HG03060 (cell line): ENCODE data around the gene SLC35D1.
A peak's percentile ranks its signal among the peaks of the same experiment; 100 is the strongest.
"Not testable (repeated sequence)": the region's sequence is repeated elsewhere in the genome, so short reads cannot be mapped to it uniquely, and the experiment has no call there.

Experiments
- ATAC-seq: cut with Tn5 transposase; IDR thresholded peaks from one replicate; pipeline ENCODE4 v1.9.1; 2021; ENCODE audit warnings: low read depth, moderate number of reproducible peaks; ENCODE audit not compliant: unreplicated experiment

Gene SLC35D1

GRCh38 chr1:67053785-67054772, at the start of gene SLC35D1:
TSS of gene SLC35D1 (minus strand) at chr1:67054148. CDS start at chr1:67054013, 135 bp downstream.
- peak; percentile 47 for ATAC-seq

- no peak for ATAC-seq
Measured at GRCh38 chr1:67103548-67103947, 49.6 kb upstream of the SLC35D1 start.

DNA sequence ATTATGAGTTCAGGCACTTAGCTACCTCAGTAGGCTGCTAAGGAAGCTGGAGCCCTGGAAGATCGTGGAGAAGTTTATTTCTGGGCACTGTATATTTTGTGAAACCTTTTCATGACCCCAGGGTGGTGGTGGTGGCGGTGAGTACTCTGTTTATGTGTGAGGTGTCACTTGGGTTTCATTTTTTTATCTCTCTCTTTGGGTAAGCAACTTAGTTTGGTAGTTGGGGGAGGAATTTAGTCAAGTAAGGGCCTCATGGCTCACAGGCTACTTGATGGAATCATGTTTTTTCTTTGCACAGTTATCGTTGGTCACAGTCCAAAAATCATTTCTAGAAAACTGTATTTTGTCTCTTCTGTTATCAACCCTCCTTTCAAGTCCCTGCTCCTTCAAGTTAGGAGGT, 46.9 kb upstream of the SLC35D1 start:
- ATAC-seq: no peak

DNA sequence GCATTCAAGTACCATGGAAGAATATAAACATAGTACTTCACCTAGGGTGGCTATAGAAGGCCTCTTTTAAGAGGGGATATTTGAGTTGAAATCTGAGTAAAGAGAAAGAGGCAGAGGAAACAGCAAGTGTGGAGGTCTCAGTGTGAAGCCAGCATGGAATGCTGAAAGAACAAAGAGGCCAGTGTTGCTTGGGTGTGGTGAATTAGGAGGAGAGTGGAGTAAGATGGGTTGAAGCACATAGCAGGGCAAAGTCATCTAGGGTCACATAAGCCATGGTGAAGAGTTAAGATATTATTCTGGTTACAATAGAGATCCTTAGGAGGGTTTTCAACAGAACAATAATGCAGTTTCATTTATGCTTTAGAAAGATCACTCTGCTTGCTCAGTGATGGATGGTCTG, 43.4 kb upstream of the SLC35D1 start:
- no peak for ATAC-seq

GRCh38 chr1:67094191-67094590, 40.2 kb upstream of the SLC35D1 start:
- no peak for ATAC-seq

DNA sequence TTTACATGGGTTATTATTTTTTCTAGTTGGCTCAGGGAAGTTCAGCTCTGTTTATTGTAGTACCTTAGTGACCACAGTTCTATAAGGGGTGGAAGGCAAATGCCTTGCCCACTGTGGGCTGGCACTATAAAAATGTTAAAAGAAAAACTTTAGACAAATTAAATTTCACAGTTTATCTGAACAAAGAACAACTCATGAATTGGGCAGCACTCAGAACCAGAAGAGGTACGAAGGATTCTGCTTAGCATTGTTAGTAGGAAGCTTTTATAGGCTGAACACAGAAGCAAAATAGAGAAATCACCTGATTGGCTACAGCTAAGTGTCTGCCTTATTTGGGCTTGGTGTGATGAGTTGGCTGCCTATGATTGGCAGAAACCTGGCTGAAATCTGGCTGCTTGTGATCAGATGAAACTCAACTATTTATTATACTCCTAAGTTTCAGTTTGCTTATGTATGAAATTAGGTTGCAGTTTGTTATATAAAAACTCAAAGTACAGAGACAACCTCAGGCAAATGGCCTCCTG, 35.8 kb upstream of the SLC35D1 start:
- ATAC-seq: no peak

- ATAC-seq: no peak
Measured at GRCh38 chr1:67088440-67088839, 34.5 kb upstream of the SLC35D1 start.

DNA sequence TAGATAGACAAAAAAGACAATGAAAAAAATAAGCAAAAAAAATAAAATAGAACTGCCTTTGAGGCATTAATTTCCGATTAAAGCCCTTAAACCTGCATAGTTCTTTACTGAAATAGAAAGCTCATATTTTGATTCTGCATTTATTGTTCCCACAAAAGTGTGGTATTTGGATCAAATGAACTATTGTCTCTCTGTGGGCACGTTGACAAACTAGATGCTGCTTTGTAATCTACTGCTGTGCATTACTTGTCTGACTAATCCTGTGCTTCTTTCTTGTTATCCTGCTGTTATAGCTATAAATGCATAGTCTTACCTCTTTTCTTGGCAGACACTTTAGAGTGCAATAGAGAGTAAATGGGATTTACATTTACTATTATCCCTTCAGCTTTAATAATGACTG, 31.4 kb upstream of the SLC35D1 start:
- no peak for ATAC-seq

- no peak for ATAC-seq
Measured at GRCh38 chr1:67084765-67085318, 30.9 kb upstream of the SLC35D1 start.

- no peak for ATAC-seq
Measured at GRCh38 chr1:67078291-67078690, 24.3 kb upstream of the SLC35D1 start.

GRCh38 chr1:67077593-67077992, 23.6 kb upstream of the SLC35D1 start:
- ATAC-seq: no peak

GRCh38 chr1:67072749-67073148, 18.8 kb upstream of the SLC35D1 start:
- no peak for ATAC-seq

DNA sequence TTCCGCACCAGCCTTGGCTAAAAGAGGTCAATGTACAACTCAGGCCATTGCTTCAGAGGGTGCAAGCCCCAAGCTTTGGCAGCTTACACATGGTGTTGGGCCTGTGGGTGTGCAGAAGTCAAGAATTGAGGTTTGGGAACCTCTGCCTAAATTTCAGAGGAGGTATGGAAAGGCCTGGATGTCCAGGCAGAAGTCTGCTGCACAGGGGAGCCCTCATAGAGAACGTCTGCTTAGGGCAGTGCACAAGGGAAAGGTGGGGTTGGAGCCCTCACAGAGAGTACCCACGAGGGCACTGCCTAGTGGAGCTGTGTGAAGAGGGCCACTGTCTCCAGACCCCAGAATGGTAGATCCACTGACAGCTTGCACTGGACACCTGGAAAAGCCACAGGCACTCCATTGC, 13.7 kb upstream of the SLC35D1 start:
- ATAC-seq: not testable (repeated sequence)

DNA sequence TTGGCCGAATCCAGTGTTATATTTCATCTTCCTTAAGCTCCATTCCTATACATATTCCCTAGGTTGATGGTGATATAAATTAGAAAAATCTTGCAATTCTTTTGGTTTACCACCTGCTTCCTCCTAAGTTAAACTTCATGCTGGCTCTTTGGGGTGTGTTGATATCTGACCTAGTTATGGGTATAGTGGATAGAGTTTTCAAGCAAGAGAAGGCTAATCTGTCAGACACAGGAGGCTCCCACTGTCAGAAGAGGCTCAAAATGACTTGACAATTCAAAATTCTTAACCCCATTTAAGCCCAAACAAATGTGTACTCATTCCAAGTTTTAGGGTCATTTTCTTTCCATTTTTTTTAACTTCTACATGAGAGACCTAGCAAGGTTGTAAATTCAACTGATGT, 8.5 kb upstream of the SLC35D1 start:
- ATAC-seq: no peak

- ATAC-seq: no peak
Measured at GRCh38 chr1:67061266-67061665, 7.3 kb upstream of the SLC35D1 start.

GRCh38 chr1:67060811-67061218, 6.9 kb upstream of the SLC35D1 start:
- no peak for ATAC-seq

DNA sequence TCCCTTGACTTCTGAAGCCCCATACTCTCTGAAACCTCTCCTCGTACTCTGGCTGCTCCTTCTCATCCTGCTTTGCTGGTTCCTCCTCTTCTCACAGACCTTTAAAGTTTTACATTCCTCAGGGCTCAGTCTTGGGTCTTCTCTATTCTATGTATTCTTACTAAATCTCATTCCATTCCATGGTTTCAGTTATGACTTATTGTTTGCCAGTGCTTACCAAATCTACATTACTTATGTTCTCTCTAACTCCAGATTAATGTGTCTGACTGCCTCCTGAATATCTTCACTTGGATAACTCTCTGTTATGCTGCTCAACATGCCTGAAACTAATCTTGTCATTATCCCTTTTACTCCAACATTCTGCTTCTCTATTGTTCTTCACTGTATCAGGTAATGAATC, 5.4 kb upstream of the SLC35D1 start:
- ATAC-seq: no peak

GRCh38 chr1:67058761-67059160, 4.8 kb upstream of the SLC35D1 start:
- no peak for ATAC-seq

- no peak for ATAC-seq
Measured at GRCh38 chr1:67058242-67058641, 4.3 kb upstream of the SLC35D1 start.

DNA sequence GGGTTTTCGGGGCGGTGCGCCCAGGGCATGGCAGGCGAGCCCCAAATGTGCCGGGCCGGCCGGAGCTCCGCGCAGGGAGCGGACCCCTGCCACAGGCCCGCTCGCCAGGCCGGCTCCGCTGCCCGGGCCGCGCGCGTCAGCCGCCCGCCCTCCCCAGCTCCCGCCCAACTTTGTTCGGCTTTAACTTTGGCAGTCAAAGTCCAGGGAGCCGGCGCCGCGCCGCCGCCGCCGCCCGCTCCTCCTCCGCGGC, 488 bp downstream of the SLC35D1 start:
- ATAC-seq: peak; percentile 27

DNA sequence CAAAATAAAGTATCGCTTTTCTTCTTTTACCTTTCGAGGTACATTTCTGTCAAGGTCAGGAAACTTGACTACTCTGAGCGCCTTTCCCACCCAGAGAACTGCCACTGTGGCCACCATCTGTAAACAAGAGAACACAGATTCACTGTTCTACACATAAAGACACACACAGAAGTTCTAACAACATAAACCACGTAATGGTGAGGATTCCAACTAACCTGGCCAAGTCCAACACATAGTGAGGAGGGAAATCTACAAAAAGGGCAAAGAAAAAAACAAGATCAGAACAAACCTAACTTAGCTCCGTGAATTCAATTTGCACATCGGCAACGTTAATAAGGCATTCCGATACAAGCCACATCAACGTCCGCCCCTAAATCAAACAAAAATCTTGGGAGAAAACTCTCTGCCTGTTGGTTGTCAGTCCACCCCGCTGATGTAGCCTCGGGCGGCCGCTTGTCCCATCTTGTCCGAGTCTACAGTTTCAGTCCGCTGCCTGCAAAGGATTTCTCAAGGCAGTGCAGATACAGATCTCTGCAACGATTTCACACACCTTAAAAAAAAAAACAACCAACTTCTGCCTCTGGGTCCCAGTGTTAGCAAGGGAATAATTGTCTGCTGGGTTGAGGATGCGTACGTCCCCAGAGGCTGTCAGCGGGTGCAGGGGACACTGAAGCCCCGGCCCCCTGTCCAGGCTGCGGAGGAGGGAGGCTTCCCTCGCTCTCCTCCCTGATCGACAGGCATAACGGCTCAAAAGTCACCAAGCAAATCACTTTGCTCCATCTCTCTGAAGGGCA, 1.0 kb downstream of the SLC35D1 start:
- no peak for ATAC-seq
